ENCODE data around the gene BUD23. TPM values are rescaled to one million over a fixed set of nuclear protein-coding genes. Genes with fewer than 3 reads are reported as not detected.

The BUD23 gene
- total and polyA plus RNA-seq, 9 of the 15 experiments (the other 6 are each of a cell fraction or from before 2014, with no cell fraction given) = 79.5 to 270 (median 150) TPM

DNA sequence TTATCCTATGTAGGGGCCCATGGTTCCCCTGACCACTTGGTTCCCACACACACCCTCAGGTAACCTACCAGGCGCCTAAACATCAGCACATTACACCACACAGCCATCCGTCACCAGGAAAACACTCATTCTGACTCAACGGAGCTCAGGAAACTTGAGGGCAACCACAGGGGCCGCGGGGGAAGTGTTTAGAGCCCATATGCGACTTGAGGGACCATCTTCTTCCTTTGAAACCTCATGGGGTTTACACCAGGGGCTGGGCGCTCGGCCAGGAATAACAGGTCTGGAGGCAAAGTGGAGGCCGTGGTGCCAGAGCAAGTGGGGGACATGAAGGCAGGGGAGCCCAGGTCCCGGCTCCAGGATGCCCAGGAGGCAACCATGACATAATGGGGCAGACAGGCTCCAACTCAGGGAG lies 34.6 kb downstream of the BUD23 start:
- Histone ChIP-seq H3K4me1 (replicated peaks in 1 of 2; ENCODE audit: control insufficient read depth in 2 of 2, insufficient read depth in 2 of 2, low read length in 2 of 2) (peaks cover 20 to 50% of the 10 kb centered on the region in 2 experiments), H3K4me2 (ENCODE audit: insufficient read depth, low read length) (no peak overlapping the region), H3K4me3 (no peak overlapping the region), H3K36me3 (ENCODE audit: control insufficient read depth, insufficient read depth, low read length) (no peaks in the 10 kb centered on the region), H4K20me1 (replicated peaks; ENCODE audit: control insufficient read depth, insufficient read depth, low read length) (peaks cover 29% of the 10 kb centered on the region), H3K9me1 (ENCODE audit: control insufficient read depth, insufficient read depth, low read length) (peaks cover 6% of the 10 kb centered on the region), H3K79me2 (ENCODE audit: control insufficient read depth, insufficient read depth, low read length) (peaks cover 10% of the 10 kb centered on the region; the same call in 2 of the 3 replicates), H3K27me3 (ENCODE audit: control insufficient read depth in 2 of 2, insufficient read depth in 2 of 2, low read length in 2 of 2) (no peaks in the 10 kb centered on the region), H3K9ac (ENCODE audit: insufficient read depth in 1 of 2, low read depth in 2 of 2, low read length in 2 of 2) (peak overlapping the region in 1 of 2 experiments; percentile 94; a peak in 2 of 4 replicates), H3K9me3 (replicated peaks; ENCODE audit: control insufficient read depth, insufficient read depth, low read depth, low read length) (no peaks in the 10 kb centered on the region), H3K27ac (ENCODE audit: extremely low read depth, low read depth, low read length) (no peak overlapping the region), H2AFZ (ENCODE audit: low read depth, low read length) (no peak overlapping the region)
- peak in 1 of 4 experiments; percentile 43 for DNase-seq (ENCODE audit: extremely low read depth in 1 of 4, low spot score in 3 of 4)
- ChIA-PET POLR2A (interaction anchor here (0.6 to 3.3 kb wide), 3 partner anchors 12 to 907 kb away, joined by 3 to 16 read pairs (median 3); no protein-coding TSS in a partner anchor), CTCF (ENCODE audit: low intra/inter-chr PET ratio) (no interaction called here)
- intact Hi-C loops (cut with micrococcal nuclease) (loop anchor here (5.0 kb wide), 1 partner anchor 36 kb away; the partner anchor contains the start of genes BUD23 and DNAJC30), in situ Hi-C loops (cut with MboI) (no loop called here)
- no peak for ATAC-seq
- no peak for FAIRE-seq
- no TSS peak for BruUV-seq (replicated peaks)
- WGBS (ENCODE audit: insufficient coverage, low coverage, missing lambda C conversion rate) = 50% methylated on average over 10 of the region's 10 CpGs
- TF ChIP-seq ZBTB7A (IDR thresholded peaks at IDR 0.05; ENCODE audit: borderline replicate concordance, control insufficient read depth, low read depth, low read length) = 0 out of 2 replicates have a peak, but pooled peaks have one; percentile 53
- TF ChIP-seq, protein P1, sequence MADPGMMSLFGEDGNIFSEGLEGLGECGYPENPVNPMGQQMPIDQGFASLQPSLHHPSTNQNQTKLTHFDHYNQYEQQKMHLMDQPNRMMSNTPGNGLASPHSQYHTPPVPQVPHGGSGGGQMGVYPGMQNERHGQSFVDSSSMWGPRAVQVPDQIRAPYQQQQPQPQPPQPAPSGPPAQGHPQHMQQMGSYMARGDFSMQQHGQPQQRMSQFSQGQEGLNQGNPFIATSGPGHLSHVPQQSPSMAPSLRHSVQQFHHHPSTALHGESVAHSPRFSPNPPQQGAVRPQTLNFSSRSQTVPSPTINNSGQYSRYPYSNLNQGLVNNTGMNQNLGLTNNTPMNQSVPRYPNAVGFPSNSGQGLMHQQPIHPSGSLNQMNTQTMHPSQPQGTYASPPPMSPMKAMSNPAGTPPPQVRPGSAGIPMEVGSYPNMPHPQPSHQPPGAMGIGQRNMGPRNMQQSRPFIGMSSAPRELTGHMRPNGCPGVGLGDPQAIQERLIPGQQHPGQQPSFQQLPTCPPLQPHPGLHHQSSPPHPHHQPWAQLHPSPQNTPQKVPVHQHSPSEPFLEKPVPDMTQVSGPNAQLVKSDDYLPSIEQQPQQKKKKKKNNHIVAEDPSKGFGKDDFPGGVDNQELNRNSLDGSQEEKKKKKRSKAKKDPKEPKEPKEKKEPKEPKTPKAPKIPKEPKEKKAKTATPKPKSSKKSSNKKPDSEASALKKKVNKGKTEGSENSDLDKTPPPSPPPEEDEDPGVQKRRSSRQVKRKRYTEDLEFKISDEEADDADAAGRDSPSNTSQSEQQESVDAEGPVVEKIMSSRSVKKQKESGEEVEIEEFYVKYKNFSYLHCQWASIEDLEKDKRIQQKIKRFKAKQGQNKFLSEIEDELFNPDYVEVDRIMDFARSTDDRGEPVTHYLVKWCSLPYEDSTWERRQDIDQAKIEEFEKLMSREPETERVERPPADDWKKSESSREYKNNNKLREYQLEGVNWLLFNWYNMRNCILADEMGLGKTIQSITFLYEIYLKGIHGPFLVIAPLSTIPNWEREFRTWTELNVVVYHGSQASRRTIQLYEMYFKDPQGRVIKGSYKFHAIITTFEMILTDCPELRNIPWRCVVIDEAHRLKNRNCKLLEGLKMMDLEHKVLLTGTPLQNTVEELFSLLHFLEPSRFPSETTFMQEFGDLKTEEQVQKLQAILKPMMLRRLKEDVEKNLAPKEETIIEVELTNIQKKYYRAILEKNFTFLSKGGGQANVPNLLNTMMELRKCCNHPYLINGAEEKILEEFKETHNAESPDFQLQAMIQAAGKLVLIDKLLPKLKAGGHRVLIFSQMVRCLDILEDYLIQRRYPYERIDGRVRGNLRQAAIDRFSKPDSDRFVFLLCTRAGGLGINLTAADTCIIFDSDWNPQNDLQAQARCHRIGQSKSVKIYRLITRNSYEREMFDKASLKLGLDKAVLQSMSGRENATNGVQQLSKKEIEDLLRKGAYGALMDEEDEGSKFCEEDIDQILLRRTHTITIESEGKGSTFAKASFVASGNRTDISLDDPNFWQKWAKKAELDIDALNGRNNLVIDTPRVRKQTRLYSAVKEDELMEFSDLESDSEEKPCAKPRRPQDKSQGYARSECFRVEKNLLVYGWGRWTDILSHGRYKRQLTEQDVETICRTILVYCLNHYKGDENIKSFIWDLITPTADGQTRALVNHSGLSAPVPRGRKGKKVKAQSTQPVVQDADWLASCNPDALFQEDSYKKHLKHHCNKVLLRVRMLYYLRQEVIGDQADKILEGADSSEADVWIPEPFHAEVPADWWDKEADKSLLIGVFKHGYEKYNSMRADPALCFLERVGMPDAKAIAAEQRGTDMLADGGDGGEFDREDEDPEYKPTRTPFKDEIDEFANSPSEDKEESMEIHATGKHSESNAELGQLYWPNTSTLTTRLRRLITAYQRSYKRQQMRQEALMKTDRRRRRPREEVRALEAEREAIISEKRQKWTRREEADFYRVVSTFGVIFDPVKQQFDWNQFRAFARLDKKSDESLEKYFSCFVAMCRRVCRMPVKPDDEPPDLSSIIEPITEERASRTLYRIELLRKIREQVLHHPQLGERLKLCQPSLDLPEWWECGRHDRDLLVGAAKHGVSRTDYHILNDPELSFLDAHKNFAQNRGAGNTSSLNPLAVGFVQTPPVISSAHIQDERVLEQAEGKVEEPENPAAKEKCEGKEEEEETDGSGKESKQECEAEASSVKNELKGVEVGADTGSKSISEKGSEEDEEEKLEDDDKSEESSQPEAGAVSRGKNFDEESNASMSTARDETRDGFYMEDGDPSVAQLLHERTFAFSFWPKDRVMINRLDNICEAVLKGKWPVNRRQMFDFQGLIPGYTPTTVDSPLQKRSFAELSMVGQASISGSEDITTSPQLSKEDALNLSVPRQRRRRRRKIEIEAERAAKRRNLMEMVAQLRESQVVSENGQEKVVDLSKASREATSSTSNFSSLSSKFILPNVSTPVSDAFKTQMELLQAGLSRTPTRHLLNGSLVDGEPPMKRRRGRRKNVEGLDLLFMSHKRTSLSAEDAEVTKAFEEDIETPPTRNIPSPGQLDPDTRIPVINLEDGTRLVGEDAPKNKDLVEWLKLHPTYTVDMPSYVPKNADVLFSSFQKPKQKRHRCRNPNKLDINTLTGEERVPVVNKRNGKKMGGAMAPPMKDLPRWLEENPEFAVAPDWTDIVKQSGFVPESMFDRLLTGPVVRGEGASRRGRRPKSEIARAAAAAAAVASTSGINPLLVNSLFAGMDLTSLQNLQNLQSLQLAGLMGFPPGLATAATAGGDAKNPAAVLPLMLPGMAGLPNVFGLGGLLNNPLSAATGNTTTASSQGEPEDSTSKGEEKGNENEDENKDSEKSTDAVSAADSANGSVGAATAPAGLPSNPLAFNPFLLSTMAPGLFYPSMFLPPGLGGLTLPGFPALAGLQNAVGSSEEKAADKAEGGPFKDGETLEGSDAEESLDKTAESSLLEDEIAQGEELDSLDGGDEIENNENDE (IDR thresholded peaks at IDR 0.05; ENCODE audit: low read depth, low read length) = no peak
- no peak for TF ChIP-seq TAF7 (tag; IDR thresholded peaks at IDR 0.05)
- TF ChIP-seq NFIC (IDR thresholded peaks at IDR 0.05) = 0 out of 2 replicates have a peak, but pooled peaks have one; percentile 27
- TF ChIP-seq, protein P2, sequence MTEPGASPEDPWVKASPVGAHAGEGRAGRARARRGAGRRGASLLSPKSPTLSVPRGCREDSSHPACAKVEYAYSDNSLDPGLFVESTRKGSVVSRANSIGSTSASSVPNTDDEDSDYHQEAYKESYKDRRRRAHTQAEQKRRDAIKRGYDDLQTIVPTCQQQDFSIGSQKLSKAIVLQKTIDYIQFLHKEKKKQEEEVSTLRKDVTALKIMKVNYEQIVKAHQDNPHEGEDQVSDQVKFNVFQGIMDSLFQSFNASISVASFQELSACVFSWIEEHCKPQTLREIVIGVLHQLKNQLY (CRISPR knock-in tag; conservative IDR thresholded peaks at IDR 0.05) = no peak
- TF ChIP-seq ZBTB8A (IDR thresholded peaks at IDR 0.05; ENCODE audit: partially characterized antibody) = no peak
- TF ChIP-seq, protein P3, sequence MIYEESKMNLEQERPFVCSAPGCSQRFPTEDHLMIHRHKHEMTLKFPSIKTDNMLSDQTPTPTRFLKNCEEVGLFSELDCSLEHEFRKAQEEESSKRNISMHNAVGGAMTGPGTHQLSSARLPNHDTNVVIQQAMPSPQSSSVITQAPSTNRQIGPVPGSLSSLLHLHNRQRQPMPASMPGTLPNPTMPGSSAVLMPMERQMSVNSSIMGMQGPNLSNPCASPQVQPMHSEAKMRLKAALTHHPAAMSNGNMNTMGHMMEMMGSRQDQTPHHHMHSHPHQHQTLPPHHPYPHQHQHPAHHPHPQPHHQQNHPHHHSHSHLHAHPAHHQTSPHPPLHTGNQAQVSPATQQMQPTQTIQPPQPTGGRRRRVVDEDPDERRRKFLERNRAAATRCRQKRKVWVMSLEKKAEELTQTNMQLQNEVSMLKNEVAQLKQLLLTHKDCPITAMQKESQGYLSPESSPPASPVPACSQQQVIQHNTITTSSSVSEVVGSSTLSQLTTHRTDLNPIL (CRISPR knock-in tag; IDR thresholded peaks at IDR 0.05) = no peak
